ENCODE measurements around the gene SLC22A23.

Gene SLC22A23, protein sequence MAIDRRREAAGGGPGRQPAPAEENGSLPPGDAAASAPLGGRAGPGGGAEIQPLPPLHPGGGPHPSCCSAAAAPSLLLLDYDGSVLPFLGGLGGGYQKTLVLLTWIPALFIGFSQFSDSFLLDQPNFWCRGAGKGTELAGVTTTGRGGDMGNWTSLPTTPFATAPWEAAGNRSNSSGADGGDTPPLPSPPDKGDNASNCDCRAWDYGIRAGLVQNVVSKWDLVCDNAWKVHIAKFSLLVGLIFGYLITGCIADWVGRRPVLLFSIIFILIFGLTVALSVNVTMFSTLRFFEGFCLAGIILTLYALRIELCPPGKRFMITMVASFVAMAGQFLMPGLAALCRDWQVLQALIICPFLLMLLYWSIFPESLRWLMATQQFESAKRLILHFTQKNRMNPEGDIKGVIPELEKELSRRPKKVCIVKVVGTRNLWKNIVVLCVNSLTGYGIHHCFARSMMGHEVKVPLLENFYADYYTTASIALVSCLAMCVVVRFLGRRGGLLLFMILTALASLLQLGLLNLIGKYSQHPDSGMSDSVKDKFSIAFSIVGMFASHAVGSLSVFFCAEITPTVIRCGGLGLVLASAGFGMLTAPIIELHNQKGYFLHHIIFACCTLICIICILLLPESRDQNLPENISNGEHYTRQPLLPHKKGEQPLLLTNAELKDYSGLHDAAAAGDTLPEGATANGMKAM

GRCh38 chr6:3456898-3457709 lies at the start of gene SLC22A23:
Gene SLC22A23, minus strand, starts transcription at chr6:3457050. Its CDS starts 491 bp downstream, at chr6:3456559.
- DNase-seq (ENCODE audit: low read depth), result peak; percentile 49

DNA sequence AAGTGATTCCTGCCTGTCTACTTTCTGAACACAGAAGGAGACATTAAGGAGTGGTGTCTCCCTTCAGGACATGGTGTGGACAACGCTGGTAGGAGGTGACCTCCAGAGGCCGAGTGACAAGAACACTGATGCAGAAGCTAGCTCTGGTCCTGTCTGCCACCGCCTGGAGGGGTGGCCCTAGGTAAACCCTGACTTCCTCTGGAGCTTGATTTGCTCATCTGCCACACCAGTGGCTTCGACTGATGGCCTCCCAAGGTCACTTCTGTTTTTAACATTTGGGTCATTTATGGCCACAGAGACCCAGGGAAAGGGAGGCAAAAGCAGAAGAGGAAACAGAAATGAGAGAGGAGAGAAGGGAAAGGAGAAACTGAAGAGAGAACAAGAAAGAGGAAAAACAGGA lies 49.4 kb upstream of the SLC22A23 start:
- no peak for DNase-seq (ENCODE audit: low read depth)

DNA sequence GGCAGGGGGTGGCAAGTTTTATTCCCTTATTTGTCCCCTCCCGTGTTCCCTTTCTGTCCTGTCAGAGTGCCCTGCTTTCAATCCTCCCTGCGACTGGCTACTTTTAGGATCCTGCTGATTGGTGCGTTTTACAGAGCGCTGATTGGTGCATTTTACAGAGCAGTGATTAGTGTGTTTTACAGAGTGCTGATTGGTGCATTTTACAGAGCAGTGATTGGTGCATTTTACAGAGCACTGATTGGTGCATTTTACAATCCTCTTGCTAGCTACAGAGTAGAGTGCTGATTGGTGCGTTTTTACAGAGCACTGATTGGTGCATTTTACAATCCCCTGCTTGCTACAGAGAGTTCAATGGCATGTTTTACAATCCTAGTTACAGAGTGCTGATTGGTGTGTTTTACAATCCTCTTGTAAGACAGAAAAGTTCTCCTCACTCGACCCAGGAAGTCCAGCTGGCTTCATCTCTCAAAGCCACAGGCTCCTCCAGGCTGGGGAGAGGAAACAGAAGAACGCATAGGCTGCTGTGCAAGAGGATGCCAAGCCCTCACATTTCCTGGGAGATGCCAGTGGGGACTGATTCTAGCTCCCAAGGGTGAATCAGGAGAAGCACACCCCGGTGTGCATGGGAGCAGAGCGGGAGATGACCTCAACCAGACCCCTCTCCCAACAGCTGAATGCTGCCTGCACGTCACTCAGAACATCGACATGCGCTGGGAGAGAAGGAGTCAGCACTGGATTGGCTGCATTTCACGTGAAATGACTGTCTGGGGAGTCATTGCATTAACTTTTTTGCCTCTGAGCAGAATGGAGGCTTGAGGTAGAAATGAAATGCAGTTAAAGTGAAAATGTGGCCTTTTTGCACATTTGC lies 48.3 kb upstream of the SLC22A23 start:
- no peak for DNase-seq (ENCODE audit: low read depth)

- DNase-seq (ENCODE audit: low read depth), result no peak
Measured at GRCh38 chr6:3504354-3504753, 47.5 kb upstream of the SLC22A23 start.

DNA sequence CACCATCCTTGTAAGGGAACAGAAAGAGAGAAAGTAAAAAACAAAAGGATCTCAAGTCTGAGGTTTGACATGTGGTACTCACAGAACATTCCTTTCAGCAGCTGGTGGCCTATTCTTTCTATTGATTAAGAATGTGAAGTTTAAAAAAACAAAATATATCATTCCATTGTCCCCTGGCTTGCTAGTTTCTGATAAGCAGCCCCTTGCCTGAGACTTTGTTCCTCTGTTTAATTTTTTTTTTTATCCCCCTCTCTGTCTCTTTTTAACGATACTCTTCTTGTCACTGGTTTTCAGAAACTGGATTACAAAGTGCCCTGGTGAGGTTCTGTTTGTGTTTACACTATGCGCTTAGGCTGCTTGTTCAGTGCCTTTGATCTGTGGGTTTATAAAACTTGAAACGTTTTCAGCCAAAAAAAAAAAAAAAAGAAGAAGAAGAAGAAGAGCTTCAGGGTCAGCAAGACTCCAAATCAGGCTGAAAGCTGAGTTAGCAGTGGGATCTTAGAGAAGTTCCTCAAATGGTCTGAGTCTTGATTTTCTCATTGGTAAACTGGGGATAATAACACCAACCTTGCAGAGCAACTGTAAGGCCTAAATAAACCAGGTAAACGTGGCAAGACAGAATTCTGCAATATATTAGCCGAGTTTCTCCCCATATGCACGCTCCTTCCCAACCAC lies 45.1 kb upstream of the SLC22A23 start:
- DNase-seq (ENCODE audit: low read depth), result no peak

- no peak for DNase-seq (ENCODE audit: low read depth)
Measured at GRCh38 chr6:3500262-3501014, 43.6 kb upstream of the SLC22A23 start.

GRCh38 chr6:3499603-3500002 lies 42.8 kb upstream of the SLC22A23 start:
- no peak for DNase-seq (ENCODE audit: low read depth)

DNA sequence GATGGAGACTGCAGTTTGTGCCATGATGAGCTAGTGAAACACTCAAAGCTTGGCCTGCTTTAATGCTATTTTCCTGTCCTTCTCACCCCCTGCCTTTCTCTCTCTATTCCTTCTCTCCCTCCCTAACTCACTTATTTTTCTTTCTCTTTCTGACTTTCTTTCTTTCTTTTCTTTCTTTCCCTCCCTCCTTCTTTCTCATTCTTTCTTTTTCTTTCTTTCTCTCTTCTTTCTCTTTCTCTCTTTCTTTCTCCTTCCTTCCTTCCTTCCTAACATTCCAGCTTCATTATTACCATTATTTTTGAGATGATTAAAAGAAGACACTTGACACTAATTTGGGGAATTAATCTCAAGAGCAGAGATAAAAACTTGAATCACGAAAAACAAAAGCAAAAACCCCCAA lies 39.5 kb upstream of the SLC22A23 start:
- no peak for DNase-seq (ENCODE audit: low read depth)

DNA sequence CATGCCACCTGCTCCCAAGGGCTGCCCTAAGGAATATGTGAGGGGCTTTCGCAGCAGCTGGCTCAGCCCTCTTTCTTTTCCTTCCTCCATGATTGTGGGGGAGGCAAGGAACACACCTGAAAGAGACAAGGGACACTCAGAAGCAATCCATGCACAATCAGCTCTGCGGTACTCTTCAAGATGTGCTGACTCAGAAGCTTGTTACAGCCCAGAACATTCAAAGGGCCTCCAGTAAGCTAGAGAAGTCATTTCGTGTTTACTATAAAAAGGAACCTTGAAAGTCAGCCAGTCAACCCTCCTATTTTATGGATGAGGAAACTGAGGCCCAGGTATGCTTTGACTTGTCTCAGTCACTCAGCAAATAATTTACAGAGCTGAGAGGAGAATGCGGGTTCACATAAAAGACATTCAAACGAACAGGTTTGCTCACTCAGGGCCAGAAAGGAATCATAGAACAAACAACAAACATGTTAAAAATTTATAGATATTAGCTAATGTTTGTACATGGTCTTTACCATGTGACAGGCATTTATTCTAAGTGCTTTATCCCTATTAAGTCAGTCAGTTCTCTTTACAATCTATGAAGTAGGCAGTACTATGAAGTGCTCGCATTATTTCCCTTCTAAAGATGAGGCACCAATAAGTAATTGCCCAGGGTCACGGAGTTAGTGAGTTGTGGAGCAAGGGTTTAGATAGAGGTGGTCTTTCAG lies 37.7 kb upstream of the SLC22A23 start:
- no peak for DNase-seq (ENCODE audit: low read depth)

DNA sequence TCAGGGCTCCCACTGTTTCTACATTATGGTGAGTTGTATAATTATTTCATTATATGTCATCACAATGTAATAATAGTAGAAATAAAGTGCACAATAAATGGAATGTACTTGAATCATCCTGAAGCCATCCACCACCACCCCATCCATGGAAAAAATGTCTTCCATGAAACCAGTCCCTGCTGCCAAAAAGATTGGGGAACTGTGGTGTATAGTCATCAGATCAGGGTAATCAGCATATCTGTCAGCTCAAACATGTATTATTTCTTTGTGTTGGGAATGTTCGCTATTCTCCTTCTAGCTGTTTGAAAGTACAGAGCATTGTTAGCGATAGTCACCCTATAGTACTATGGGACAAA lies 33.8 kb upstream of the SLC22A23 start:
- no peak for DNase-seq (ENCODE audit: low read depth)

GRCh38 chr6:3489961-3490624 lies 33.2 kb upstream of the SLC22A23 start:
- no peak for DNase-seq (ENCODE audit: low read depth)

DNA sequence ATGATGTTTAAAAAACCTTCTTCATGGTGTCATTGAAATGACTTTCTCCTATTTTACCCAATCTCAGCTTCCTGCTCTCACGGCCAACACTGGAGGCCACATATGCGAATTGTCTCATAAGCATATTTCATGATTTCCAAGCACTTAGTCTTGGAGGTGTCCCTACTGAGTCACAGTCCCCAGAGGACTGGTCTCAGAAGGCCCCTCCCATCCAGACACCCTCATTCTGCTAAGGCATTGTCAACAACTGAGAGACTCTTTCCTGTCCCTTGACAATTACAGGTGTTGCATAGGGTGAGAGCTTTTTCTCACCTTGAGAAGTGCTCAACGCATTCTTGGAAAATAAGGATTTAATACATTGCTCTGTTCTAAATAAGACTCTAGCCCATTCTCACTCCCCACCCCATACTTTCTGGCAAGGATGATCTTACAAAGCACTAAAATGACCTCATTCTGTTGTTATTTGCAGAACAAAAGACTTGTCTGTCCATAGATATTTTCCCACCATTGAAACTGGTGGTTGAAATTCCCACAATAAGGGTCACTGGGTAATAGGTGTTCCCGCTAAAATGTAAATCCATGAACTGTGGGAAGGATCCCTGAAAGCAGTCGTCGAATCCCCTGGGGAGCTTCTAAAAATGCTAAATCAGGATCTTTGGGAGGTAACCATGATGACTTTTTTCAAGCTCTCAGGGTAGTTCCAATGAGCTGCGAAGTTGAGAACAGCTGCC lies 32.3 kb upstream of the SLC22A23 start:
- no peak for DNase-seq (ENCODE audit: low read depth)

DNA sequence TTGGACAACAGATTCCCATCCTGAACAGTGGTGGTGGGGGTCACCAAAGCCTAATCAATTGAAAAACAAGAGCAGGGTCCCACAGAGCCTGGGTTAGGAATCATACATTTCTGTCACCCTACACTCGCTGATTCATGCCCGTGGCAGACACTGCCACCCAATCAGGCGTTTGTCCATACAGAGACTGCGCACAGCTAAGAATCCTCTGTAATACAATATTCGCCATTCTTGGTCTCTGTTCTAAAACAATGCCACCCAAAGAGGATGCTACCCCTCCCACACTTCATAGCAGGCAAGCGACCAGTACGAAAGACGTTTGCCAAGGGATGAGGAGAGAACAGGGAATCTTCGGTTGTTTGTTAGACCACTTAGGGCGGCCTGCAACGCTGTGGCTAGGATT lies 28.1 kb upstream of the SLC22A23 start:
- DNase-seq (ENCODE audit: low read depth), result no peak

GRCh38 chr6:3484192-3484591 lies 27.3 kb upstream of the SLC22A23 start:
- DNase-seq (ENCODE audit: low read depth), result no peak

DNA sequence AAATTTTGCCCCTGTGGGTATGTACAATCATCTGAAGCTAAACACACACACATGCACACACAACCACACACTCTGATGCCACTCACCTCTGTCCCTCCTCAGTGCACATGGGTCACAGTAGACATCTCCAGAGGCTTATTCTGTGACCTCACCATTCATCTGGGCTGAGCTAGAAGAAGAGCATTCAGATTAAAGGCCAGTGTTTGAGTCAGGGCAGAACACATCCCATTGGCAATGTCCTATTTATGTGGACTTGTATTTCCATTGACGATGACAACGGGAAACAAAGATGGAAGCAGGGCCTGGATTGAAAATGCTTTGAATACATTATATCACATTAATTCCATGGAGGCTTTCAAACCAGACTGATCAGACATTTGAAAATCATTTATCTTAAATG lies 26.8 kb upstream of the SLC22A23 start:
- no peak for DNase-seq (ENCODE audit: low read depth)

GRCh38 chr6:3482869-3483268 lies 26.0 kb upstream of the SLC22A23 start:
- no peak for DNase-seq (ENCODE audit: low read depth)

DNA sequence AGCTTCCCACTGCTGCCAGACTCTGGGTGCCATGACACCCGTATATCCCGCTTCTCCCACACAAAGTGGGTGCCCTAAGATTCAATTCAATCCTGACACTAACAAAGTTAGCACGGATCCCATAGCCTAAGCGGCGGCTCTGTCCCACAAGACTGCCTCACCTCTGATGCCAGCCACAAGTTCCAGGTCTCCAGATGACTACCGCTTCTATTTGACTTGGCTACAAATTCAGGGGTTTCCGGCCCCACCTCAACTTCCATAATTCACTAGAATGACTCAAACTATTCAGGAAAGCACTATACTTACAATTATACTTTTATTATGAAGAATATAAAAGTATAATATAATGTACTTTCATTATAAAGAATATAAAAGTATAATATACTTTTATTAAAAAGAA lies 24.8 kb upstream of the SLC22A23 start:
- no peak for DNase-seq (ENCODE audit: low read depth)

DNA sequence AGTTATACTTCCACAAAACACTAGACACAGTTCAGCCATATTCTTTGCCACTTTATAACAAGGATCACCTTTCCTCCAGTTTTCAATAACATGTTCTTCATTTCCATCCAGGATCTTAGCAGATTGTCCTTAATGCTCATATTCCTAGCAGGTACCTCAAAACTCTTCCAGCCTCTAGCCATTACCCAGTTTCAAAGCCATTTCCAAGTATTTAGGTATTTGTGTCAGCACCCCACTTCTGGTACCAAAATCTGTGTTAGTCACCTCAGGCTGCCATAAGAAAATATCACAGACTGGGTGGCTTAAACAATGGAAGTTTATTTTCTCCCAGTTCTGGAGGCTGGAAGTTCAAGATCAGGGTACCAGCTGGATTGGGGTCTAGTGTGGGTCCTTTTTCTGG lies 23.2 kb upstream of the SLC22A23 start:
- no peak for DNase-seq (ENCODE audit: low read depth)

DNA sequence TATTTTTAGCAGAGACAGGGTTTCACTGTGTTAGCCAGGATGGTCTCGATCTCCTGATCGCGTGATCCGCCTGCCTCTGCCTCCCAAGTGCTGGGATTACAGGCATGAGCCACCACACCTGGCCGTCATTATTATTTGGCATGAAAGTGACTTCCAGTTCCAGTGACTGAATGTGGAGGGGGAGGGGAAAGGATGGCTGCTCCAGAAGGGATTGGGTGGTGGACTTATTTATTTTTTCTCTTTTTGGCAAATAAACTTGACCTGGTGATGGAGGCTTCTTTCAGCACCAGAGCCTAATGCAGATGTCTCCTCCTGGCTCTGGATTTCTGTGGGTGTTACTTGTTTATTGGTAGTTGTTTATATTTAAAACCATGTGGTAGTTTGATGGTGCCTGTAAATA lies 16.9 kb upstream of the SLC22A23 start:
- no peak for DNase-seq (ENCODE audit: low read depth)
